Natural killer cell treated with Interleukin-12 subunit alpha and Interleukin-12 subunit beta and Interleukin-15 and Interleukin-18, amount 100 ng/mL, for 72 hours (primary cell): ENCODE measurements around the gene FCRL5. TPM values are rescaled to one million over a fixed set of nuclear protein-coding genes. Genes with fewer than 3 reads are reported as not detected.
"Not testable (repeated sequence)": the region's sequence is repeated elsewhere in the genome, so short reads cannot be mapped to it uniquely, and the experiment has no call there.

Source experiments
- ATAC-seq, 2 donors: fragments of 150-1000 bp; cut with Tn5 transposase in 1 of 2; sonication (Bioruptor Pico), chemical (Tn5 transposase) in 1 of 2; 2 replicates each; pipeline ENCODE4 v1.10.0; 2021
- DNase-seq: peaks from one replicate; pipeline ENCODE4 v3.0.0; 2022; ENCODE audit warnings: low spot score
- H3K27ac Mint-ChIP-seq, 2 donors: 1 replicate in 1 of 2; 2 replicates in 1 of 2; pipeline ENCODE4 v1.8.0; 2022; ENCODE audit warnings: mixed read lengths in 2 of 2, mild to moderate bottlenecking in 1 of 2, moderate library complexity in 1 of 2
- H3K27me3 Mint-ChIP-seq, 2 donors: 1 replicate in 1 of 2; 2 replicates in 1 of 2; pipeline ENCODE4 v1.8.0; 2022; ENCODE audit warnings: mixed read lengths in 2 of 2
- H3K36me3 Mint-ChIP-seq: one replicate; pipeline ENCODE4 v1.8.0; 2022; ENCODE audit warnings: mixed read lengths
- H3K4me1 Mint-ChIP-seq, 2 donors: 1 replicate in 1 of 2; 2 replicates in 1 of 2; pipeline ENCODE4 v1.8.0; 2022; ENCODE audit warnings: low read depth in 2 of 2, mixed read lengths in 2 of 2, mild to moderate bottlenecking in 1 of 2
- H3K4me3 Mint-ChIP-seq: one replicate; pipeline ENCODE4 v1.8.0; 2022; ENCODE audit warnings: mixed read lengths
- H3K9me3 Mint-ChIP-seq: 2 replicates; pipeline ENCODE4 v1.8.0; 2022; ENCODE audit warnings: mixed read lengths
- total RNA-seq, 2 donors: library from RNA; stranded (reverse); gene quantifications; one replicate each; pipeline ENCODE4 v1.2.3, GENCODE V29; 2022

The FCRL5 gene
- total RNA-seq, 2 donors from 2014 or later = 0.39 TPM; not detected in 1

DNA sequence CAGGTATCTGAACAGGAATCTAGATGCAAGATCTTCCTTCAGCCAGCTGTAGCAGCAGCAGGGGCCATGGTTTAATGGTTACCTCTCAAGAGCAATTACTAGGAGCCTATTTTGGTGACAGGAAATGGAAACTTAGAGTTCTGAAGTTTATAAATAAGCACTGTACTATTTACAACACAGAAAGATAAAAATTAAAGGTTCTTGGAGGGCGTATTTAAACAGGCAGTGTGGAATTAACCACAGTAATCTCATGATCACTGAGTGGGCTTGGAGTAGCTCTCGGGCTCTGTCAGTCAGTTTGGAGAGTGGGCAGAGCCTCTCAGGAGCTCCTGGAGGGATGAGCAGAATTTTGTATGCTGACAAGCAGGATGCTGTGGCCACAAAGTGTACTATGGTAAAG, 10.2 kb upstream of the FCRL5 start:
- no peak for DNase-seq
- peaks cover 13 to 50% of the 10 kb centered on the region in 2 donors for H3K27me3 Mint-ChIP-seq
- no peak overlapping the region for H3K4me3 Mint-ChIP-seq
- no peaks in the 10 kb centered on the region for H3K9me3 Mint-ChIP-seq
- H3K4me1 Mint-ChIP-seq = peaks cover 0 to 5% of the 10 kb centered on the region in 2 donors
- no peak for ATAC-seq
- H3K36me3 Mint-ChIP-seq = no peaks in the 10 kb centered on the region
- H3K27ac Mint-ChIP-seq = peak overlapping the region in 1 of 2 donors; percentile 70

DNA sequence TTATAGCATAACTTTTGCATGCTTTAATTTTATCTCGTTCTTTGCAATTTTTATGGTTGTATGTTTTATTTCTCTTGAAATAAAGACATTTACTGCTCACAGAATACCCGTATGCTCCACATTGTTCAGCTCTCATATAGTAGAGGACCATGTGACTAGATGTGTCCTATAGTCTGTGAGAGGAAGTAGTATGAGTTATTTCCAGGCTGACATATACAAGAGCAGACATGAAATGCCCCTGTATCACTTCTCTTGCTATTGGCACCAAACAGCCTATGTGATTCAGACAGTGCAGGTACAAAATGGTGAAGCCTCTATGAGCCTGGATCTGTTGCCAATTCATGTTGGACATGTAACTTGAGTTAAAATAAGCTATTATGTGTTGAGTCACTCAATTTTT, 5.8 kb upstream of the FCRL5 start:
- Mint-ChIP-seq H3K27me3 (peaks cover 15 to 37% of the 10 kb centered on the region in 2 donors), H3K4me1 (peaks cover 0 to 5% of the 10 kb centered on the region in 2 donors), H3K27ac (no peak overlapping the region), H3K9me3 (no peaks in the 10 kb centered on the region), H3K4me3 (no peak overlapping the region), H3K36me3 (no peaks in the 10 kb centered on the region)
- no peak for ATAC-seq
- DNase-seq = no peak

DNA sequence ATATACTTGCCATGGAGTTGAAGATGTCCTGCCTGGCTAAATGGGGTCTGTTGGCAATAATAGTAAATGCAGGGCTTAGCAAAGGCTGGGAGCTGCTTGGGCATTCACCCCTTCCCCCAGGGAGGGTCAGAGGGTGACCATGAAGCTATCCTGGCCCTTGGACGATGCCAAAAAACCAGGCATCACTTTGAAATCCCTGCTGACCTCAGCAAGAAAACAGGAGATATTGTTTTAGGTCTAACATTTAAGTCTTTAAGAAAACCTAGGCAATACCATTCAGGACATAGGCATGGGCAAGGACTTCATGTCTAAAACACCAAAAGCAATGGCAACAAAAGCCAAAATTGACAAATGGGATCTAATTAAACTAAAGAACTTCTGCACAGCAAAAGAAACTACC, 4.2 kb downstream of the FCRL5 start:
- not testable (repeated sequence) for H3K9me3 Mint-ChIP-seq, H3K27ac Mint-ChIP-seq, ATAC-seq, H3K4me1 Mint-ChIP-seq, H3K36me3 Mint-ChIP-seq, DNase-seq, H3K4me3 Mint-ChIP-seq
- H3K27me3 Mint-ChIP-seq = peaks cover 18 to 26% of the 10 kb centered on the region in 2 donors

DNA sequence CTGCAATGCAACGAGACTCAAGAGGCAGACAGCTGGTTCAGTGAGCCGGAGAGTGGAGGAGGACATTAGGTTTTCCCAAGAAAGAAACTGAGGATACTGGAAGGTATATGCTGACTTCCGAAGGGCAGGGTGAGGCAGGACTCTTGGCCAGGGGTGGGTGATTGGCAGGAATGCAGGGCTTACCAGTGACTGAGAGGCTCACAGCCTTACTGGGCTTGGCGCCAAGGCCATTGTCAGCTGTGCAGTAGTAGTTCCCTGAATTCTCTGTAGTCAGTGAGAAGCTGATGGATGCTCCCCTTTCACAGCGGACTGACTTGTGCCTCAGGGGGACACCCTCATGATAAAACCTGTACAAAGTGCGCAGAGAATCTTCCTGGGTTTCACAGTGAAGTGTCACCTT, 9.6 kb downstream of the FCRL5 start:
- Mint-ChIP-seq H3K27ac (no peak overlapping the region), H3K36me3 (no peaks in the 10 kb centered on the region), H3K27me3 (peaks cover 27 to 37% of the 10 kb centered on the region in 2 donors), H3K4me1 (no peaks in the 10 kb centered on the region), H3K4me3 (no peak overlapping the region), H3K9me3 (no peaks in the 10 kb centered on the region)
- no peak for DNase-seq
- ATAC-seq = peak in 1 of 2 donors; percentile 44

DNA sequence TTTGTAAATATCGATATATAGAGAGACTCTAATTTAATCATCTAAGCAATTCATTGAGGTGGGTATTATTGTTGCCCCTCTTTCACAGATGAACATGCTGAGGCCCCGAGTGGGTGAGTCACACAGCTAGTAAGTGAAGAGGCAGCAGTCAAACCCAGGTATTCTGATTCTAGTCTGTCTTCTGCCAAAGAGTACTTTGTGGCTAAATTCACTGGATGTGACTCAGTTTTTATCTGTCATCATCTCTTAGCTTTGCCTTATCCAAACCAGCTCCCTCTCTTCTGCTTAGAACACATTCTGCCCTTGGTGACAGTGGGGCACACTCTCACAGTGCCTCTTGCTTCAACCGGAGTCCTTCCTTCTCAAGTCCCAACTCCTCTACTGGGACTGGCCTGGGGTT, 11.5 kb downstream of the FCRL5 start:
- ATAC-seq (no peak), DNase-seq (no peak)
- Mint-ChIP-seq H3K36me3 (no peaks in the 10 kb centered on the region), H3K9me3 (no peaks in the 10 kb centered on the region), H3K4me1 (no peaks in the 10 kb centered on the region), H3K27me3 (peaks cover 30 to 48% of the 10 kb centered on the region in 2 donors), H3K4me3 (no peak overlapping the region), H3K27ac (no peak overlapping the region)

DNA sequence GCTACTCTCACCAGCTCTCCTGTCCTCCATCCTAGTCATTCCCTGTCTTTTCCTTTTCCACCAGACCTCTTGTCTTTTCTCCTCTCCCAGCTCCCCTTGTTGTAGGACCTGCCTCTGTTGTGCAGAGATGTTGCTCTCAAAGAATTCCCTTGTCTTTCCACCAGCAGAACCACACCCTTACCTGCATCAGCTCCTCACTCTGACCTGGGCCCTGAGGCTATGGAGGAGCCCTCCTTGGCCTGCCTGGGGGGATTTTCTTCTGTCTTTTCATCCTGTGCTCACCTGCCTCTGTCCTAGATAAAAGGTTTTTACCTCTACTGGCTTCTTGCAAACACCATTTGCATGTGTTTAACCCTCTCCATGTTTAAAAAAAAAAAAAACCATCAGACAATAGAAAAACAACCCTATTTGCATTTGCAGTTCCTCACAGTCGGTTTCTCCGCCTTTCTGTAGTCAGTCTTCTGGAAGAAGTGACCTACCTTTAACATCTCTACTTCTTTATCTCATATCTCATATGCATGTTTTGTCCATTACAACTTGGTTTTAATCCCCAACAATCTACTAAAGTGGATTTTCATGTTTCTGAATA, 12.1 kb downstream of the FCRL5 start:
- no peaks in the 10 kb centered on the region for H3K4me1 Mint-ChIP-seq
- no peaks in the 10 kb centered on the region for H3K36me3 Mint-ChIP-seq
- H3K4me3 Mint-ChIP-seq = no peak overlapping the region
- H3K27me3 Mint-ChIP-seq = peaks cover 30 to 48% of the 10 kb centered on the region in 2 donors
- H3K27ac Mint-ChIP-seq = no peak overlapping the region
- no peak for DNase-seq
- ATAC-seq = no peak
- H3K9me3 Mint-ChIP-seq = no peaks in the 10 kb centered on the region

DNA sequence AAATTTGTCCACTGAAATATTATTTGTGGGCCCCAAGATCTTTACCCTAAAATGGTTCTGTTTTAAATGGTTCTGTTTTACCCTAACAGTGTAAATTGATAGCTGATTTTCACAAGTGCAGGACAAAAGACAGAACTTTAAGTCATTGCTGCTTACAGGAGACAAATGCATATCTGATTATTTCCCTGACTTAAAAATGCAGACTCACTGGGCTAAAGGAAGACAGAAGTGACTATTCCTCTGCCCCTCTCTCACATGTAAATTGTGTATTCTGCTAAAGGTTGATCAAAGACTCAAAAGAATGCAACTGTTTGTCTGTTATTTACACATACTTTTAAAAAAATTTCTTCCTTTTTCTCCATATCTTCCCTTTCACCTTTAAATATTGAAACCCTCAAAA, 12.7 kb downstream of the FCRL5 start:
- DNase-seq (no peak), ATAC-seq (no peak)
- H3K27ac Mint-ChIP-seq = no peak overlapping the region
- no peaks in the 10 kb centered on the region for H3K4me1 Mint-ChIP-seq
- H3K36me3 Mint-ChIP-seq = no peaks in the 10 kb centered on the region
- H3K9me3 Mint-ChIP-seq = no peaks in the 10 kb centered on the region
- H3K27me3 Mint-ChIP-seq = peaks cover 31 to 48% of the 10 kb centered on the region in 2 donors
- no peak overlapping the region for H3K4me3 Mint-ChIP-seq

DNA sequence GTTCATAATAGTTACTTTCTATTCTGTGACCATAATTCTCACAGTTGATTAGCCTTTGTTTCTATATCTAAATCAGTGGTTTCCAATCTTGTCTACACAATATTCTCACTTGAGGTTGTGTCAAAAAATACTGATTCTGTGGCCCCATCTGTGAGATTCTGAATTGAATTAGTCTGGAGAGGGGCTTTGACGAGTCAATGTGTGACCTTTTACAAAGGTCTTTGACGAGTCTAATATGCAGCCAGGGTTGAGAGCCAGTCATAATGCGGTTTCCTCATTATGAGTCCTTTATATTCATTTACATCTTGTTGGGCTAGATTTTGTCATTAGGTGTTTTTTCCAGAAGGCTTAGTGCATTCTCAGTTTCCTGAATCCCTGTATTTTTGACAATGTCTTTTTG, 19.7 kb downstream of the FCRL5 start:
- peaks cover 45 to 53% of the 10 kb centered on the region in 2 donors for H3K27me3 Mint-ChIP-seq
- no peak overlapping the region for H3K27ac Mint-ChIP-seq
- H3K4me1 Mint-ChIP-seq = no peaks in the 10 kb centered on the region
- no peak overlapping the region for H3K4me3 Mint-ChIP-seq
- H3K36me3 Mint-ChIP-seq = no peaks in the 10 kb centered on the region
- ATAC-seq (no peak), DNase-seq (no peak)
- H3K9me3 Mint-ChIP-seq = no peaks in the 10 kb centered on the region

DNA sequence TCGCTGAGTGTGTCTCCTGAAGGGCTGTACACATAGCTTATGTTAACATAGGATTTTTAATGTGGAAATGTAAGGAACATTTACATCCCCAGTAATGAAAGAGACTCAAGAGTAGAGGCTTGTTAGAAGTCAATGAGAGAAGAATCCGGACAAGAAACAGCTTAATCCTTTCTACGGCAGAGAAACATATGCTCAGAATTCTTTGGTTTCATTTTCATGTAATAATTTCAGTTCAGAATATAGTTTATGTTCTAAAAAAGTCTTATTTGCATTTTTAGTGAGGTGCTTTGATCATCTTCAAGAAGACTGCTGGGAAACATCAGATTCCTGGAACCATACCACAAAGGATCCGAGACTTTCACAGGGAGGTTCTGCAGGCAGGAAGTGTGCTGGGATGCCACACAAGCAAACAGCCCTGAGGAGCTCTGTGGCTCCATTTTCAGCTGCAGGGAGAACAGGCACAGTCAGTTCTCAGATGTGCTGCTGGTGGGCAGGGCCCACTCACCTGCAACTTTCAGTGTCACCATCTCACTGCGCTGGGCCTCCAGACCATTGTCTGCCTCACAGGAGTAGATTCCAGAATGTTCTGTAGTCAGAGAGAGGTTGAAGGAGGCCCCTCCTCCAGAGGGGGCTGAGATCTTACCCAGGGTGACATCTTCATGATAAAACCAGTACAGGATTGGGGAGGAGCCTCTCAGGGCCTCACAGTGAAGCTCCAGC, 28.4 kb downstream of the FCRL5 start:
- H3K27ac Mint-ChIP-seq = no peak overlapping the region

DNA sequence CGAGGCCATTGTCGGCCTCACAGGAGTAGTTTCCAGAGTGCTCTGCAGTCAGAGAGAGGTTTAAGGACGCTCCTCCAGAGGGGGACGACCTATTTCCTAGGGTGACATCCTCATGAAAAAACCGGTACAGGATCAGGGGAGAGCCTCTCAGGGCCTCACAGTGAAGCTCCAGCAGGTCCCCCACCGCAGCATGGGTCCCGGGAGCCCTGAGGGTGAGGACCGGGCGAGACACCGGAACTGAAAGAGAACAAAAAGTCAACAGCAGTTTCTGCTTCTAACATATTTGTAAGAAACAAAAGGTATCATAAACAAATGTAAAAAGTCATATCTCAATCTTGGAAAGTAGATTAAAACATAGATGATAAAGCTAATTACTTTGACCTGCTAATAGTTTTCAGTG, 31.3 kb downstream of the FCRL5 start:
- no peaks in the 10 kb centered on the region for H3K9me3 Mint-ChIP-seq
- no peak for DNase-seq
- no peak overlapping the region for H3K4me3 Mint-ChIP-seq
- H3K27me3 Mint-ChIP-seq = peaks cover 4 to 8% of the 10 kb centered on the region in 2 donors
- no peak for ATAC-seq
- H3K4me1 Mint-ChIP-seq = no peaks in the 10 kb centered on the region
- no peaks in the 10 kb centered on the region for H3K36me3 Mint-ChIP-seq
- no peak overlapping the region for H3K27ac Mint-ChIP-seq

More for the DNA sequence above, 28.4 kb downstream of the FCRL5 start:
- no peaks in the 10 kb centered on the region for H3K9me3 Mint-ChIP-seq
- DNase-seq = no peak
- H3K36me3 Mint-ChIP-seq = no peaks in the 10 kb centered on the region
- no peak overlapping the region for H3K4me3 Mint-ChIP-seq
- no peak for ATAC-seq
- peaks cover 11 to 19% of the 10 kb centered on the region in 2 donors for H3K27me3 Mint-ChIP-seq
- no peaks in the 10 kb centered on the region for H3K4me1 Mint-ChIP-seq

DNA sequence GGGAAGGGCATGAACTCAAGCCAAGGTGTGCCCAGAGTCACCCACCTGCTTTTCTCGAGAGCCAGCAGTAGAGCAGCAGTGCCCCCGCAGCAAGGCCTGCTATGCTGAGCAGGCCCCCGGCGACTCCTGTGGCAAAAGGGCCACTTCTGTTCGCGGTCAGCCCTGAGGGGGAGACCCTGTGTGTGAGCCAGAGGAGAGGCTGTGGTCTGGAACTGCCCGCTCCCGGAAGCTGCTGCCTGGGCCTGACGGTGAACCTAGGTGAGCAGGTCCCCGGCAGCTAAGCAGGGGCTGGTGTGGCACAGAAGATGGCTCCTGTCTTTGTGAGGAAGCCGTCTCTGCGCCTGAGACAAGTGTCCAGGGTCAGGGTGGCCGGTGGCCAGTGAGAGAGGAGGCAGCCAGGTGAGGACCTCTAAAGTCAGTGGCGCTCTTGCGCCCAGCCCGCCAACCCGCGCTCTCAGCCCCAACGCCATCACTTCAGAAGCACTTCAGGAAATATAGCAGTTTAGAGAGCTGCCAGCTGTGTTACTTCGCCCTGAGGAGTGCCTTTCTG, 31.9 kb downstream of the FCRL5 start:
- no peaks in the 10 kb centered on the region for H3K4me1 Mint-ChIP-seq
- ATAC-seq (peak in 1 of 2 donors; percentile 26), DNase-seq (no peak)
- H3K27ac Mint-ChIP-seq = no peak overlapping the region
- H3K36me3 Mint-ChIP-seq = no peaks in the 10 kb centered on the region
- H3K27me3 Mint-ChIP-seq = peaks cover 4 to 8% of the 10 kb centered on the region in 2 donors
- no peaks in the 10 kb centered on the region for H3K9me3 Mint-ChIP-seq
- no peak overlapping the region for H3K4me3 Mint-ChIP-seq

DNA sequence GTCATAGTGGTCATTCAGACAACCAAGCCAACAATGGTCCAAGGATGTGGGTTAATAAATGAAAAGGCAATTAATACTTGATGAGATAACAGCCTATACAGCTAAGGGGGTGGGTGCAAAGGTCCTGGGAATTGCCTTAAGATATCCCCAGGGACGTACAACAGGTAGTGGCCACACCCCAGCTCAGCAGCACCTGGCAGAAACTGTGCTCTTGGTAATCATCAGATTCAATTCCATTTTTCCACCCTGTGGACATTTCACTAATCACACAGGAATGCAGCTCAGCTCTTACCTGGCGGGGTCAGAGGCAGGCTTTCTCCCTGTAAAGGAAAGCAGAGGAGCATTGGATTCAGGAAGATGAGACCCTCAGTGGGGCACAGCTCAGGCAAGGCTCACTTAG, 32.9 kb downstream of the FCRL5 start:
- Mint-ChIP-seq H3K4me1 (no peaks in the 10 kb centered on the region), H3K27me3 (peaks cover 4 to 8% of the 10 kb centered on the region in 2 donors), H3K9me3 (no peaks in the 10 kb centered on the region), H3K36me3 (no peaks in the 10 kb centered on the region), H3K4me3 (no peak overlapping the region), H3K27ac (no peak overlapping the region)
- ATAC-seq = no peak
- no peak for DNase-seq

DNA sequence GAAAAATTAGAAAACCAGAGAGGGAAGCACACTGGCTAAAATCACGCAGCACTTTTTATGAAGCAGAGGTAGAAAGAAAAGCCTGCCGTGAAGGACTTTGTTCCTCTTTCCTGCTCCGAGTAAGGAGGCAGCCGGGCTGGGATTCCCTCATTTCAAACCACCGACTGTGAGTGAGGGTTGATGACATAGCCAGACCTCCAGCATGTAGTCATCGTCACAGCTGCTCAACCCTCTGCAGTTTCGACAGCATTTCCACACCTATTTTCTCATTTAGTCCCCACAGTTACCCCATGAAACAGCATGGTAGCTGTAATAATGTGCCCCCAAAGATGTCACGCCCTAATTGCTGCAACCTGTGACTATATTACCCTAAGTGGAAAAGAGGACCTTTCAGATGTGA, 35.3 kb downstream of the FCRL5 start:
- H3K27me3 Mint-ChIP-seq = no peaks in the 10 kb centered on the region
- no peak for DNase-seq
- H3K4me3 Mint-ChIP-seq = no peak overlapping the region
- H3K4me1 Mint-ChIP-seq = peaks cover 2 to 4% of the 10 kb centered on the region in 2 donors
- ATAC-seq = no peak
- no peaks in the 10 kb centered on the region for H3K9me3 Mint-ChIP-seq
- H3K27ac Mint-ChIP-seq = no peak overlapping the region
- H3K36me3 Mint-ChIP-seq = no peaks in the 10 kb centered on the region

DNA sequence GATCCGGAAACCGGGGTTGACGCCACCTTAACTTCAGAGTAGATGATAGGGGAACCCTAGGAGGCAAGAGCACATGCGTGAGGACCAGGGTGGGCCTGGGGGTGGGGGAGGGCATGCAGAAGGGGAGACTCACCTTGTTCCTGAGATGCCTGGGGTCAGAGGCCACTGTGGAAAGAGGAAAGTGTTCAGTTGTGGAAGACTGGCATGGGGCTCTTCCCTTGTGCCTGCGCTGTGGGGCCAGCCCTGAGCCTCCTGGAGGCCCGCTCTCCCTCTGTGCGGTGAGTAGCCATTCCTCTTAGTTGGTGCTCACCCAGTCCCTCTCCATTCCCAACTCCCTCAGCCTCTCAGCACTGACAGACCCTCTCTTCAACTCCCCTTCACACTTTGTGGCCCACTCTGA, 36.6 kb downstream of the FCRL5 start:
- H3K36me3 Mint-ChIP-seq = no peaks in the 10 kb centered on the region
- no peaks in the 10 kb centered on the region for H3K9me3 Mint-ChIP-seq
- H3K27ac Mint-ChIP-seq = no peak overlapping the region
- H3K4me1 Mint-ChIP-seq = peaks cover 6 to 7% of the 10 kb centered on the region in 2 donors
- ATAC-seq (peak in 1 of 2 donors; percentile 11), DNase-seq (no peak)
- H3K27me3 Mint-ChIP-seq = no peaks in the 10 kb centered on the region
- no peak overlapping the region for H3K4me3 Mint-ChIP-seq
